MM.1S (cell line): ENCODE measurements around the gene UNC119.

Source experiments
- CTCF ChIP-seq: fragments of 300-600 bp; sonication (generic); IDR thresholded peaks from 2 replicates; pipeline ENCODE4 v1.5.1; 2016; ENCODE audit warnings: antibody characterized with exemption, low read length, mixed read lengths
- EZH2phosphoT487 ChIP-seq: fragments of 300-600 bp; sonication (generic); IDR thresholded peaks from 2 replicates; pipeline ENCODE4 v1.6.1; 2018; ENCODE audit warnings: antibody characterized with exemption, low read length

DNA sequence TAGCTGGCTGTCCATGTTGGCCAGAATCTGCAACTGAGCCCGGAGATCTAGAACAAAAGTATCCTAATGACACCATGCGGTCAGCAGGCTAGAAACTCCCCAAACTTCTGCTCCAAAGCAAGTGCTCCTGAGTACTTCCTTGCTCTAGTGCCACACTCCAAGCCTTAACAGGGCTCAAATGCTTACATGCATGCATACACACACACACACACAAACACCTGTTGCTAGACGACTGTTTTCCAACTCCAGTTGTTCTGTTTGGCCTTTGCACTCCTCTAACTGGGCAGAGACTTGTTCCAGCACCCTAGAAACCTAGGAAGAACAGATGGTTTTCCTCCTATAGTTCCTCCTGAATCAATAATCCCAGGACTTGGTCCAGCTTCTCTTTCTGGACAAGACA, 32.0 kb upstream of the UNC119 start:
- TF ChIP-seq EZH2phosphoT487 (no peak), CTCF (no peak)
